ENCODE results near the gene NAPSA. TPM values are rescaled to one million over a fixed set of nuclear protein-coding genes. Genes with fewer than 3 reads are reported as not detected.

NAPSA gene
- total and polyA plus RNA-seq, 10 of the 15 experiments (the other 5 are each of a cell fraction or from before 2014, with no cell fraction given) = 6.7 to 45.4 (median 17.1) TPM

DNA sequence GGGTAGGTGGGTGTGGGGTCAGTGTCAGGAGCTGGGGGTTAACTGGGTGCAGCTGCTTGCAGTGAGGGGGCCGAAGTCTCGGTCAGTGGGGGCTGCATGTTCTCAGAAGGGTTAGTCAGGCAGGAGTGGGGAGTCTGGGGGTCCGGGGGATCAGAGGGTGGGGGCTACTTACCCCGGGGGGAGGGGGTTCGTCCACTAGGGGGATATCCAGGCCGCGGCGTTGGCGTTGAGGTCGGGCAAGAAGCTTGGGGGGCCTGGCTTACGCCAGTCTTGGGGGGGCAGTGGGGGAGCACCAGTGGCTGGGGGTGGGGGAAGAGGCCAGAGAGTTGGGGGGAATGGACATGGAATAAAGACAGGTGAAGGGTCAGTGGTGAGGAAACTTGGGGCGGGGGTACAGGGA, 45.4 kb downstream of the NAPSA start (continued):
- TF ChIP-seq MYC (IDR thresholded peaks at IDR 0.05; ENCODE audit: insufficient read depth, insufficient read length, insufficient replicate concordance, low read length, severe bottlenecking) = no peak
- no peak for TF ChIP-seq SIX5 (IDR thresholded peaks at IDR 0.05; ENCODE audit: low read depth, low read length, severe bottlenecking)
- TF ChIP-seq KDM1A (IDR thresholded peaks at IDR 0.05; ENCODE audit: borderline replicate concordance) = no peak
- no peak for TF ChIP-seq BMI1 (IDR thresholded peaks at IDR 0.05; ENCODE audit: borderline replicate concordance)
- TF ChIP-seq ZBED1 (IDR thresholded peaks at IDR 0.05; ENCODE audit: borderline replicate concordance) = no peak
- TF ChIP-seq SREBF1 (IDR thresholded peaks at IDR 0.05; ENCODE audit: low read length) = no peak
- no peak for TF ChIP-seq SMARCA5 (IDR thresholded peaks at IDR 0.05)
- no peak for TF ChIP-seq WRNIP1 (IDR thresholded peaks at IDR 0.05; ENCODE audit: borderline replicate concordance, low read depth, low read length)
- TF ChIP-seq ESRRA (IDR thresholded peaks at IDR 0.05; ENCODE audit: low read length) = no peak

DNA sequence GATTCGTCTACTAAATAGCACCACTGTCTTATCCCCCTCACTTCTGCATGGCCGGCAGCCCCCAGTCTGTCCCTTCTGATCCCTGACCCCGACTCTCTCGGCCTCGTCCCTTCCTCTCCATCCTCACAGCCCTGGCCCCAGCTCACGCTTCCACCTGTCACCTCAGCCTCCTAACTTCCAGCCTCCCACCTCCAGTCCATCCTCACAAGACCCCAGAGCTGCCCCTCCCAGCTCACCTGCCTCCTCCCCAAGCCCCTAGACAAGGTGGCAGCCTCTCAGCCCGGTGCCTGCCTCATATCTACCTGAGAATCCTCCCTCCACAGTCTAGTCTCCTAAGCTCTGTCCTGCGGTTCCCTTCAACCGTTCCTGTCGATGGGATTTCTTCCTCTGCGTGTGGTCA, 46.3 kb downstream of the NAPSA start:
- Histone ChIP-seq H3K4me3 (no peak overlapping the region), H3K4me1 (ENCODE audit: control insufficient read depth, insufficient read depth, low read length) (no peaks in the 10 kb centered on the region), H3K4me2 (ENCODE audit: control insufficient read depth, insufficient read depth) (no peak overlapping the region), H3K27ac (ENCODE audit: control insufficient read depth, insufficient read depth) (no peak overlapping the region), H3K9me3 (replicated peaks; ENCODE audit: control insufficient read depth, insufficient read depth, low read length) (no peaks in the 10 kb centered on the region; the same call in 2 of the 3 replicates), H3K79me2 (ENCODE audit: control insufficient read depth, insufficient read depth, low read length) (no peaks in the 10 kb centered on the region), H3K36me3 (ENCODE audit: control insufficient read depth in 2 of 2, insufficient read depth in 2 of 2, low read length in 1 of 2) (no peaks in the 10 kb centered on the region), H3K27me3 (replicated peaks in 1 of 2; ENCODE audit: control insufficient read depth in 2 of 2, insufficient read depth in 2 of 2, low read length in 1 of 2) (peaks cover 0 to 2% of the 10 kb centered on the region in 2 experiments; a peak in 1 of 4 replicates), H2AFZ (ENCODE audit: control insufficient read depth, low read depth, low read length) (no peak overlapping the region), H3K9ac (ENCODE audit: control insufficient read depth, insufficient read depth, low read length) (no peak overlapping the region), H4K20me1 (ENCODE audit: control insufficient read depth, insufficient read depth) (no peaks in the 10 kb centered on the region)
- CTCF ChIA-PET = no interaction called here
- TF ChIP-seq MYB (IDR thresholded peaks at IDR 0.05; ENCODE audit: borderline replicate concordance, low read depth, low read length) (no peak), JUND (IDR thresholded peaks at IDR 0.05; ENCODE audit: low read depth, low read length) (no peak), NBN (IDR thresholded peaks at IDR 0.05) (no peak), HDGF (IDR thresholded peaks at IDR 0.05) (no peak), SUPT20H (IDR thresholded peaks at IDR 0.05; ENCODE audit: borderline replicate concordance, control insufficient read depth, low read depth, low read length) (no peak)
- TF ChIP-seq, protein P1, sequence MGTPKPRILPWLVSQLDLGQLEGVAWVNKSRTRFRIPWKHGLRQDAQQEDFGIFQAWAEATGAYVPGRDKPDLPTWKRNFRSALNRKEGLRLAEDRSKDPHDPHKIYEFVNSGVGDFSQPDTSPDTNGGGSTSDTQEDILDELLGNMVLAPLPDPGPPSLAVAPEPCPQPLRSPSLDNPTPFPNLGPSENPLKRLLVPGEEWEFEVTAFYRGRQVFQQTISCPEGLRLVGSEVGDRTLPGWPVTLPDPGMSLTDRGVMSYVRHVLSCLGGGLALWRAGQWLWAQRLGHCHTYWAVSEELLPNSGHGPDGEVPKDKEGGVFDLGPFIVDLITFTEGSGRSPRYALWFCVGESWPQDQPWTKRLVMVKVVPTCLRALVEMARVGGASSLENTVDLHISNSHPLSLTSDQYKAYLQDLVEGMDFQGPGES (IDR thresholded peaks at IDR 0.05) = no peak
- no TSS peak for BruUV-seq (replicated peaks)
- intact Hi-C loops (cut with micrococcal nuclease; ENCODE audit: unreplicated experiment) = no loop called here
- SMC1A ChIA-PET (ENCODE audit: uncharacterized antibody, unreplicated experiment) = no interaction called here
- ATAC-seq (no peak), DNase-seq (ENCODE audit: low read depth, low spot score) (no peak), FAIRE-seq (no peak)
- RAD21 ChIA-PET (ENCODE audit: unreplicated experiment) = interaction anchor here (0.6 kb wide), 1 partner anchor 1575 kb away, joined by 3 read pairs; no protein-coding TSS in a partner anchor
- WGBS (ENCODE audit: insufficient coverage, insufficient replicate concordance, low lambda C conversion rate, missing lambda C conversion rate) = 59% methylated on average over 11 of the region's 11 CpGs
- POLR2A ChIA-PET = interaction anchor here (0.6 to 1.0 kb wide), 3 partner anchors 10 to 38 kb away, joined by 3 to 4 read pairs (median 4); partner anchors contain the start of gene KCNC3
- in situ Hi-C loops (cut with MboI) = no loop called here

All from GM12878 (cell line).